HG03175 (cell line): ENCODE data around the gene MAP1LC3B2.

Experiments used
- ATAC-seq: cut with Tn5 transposase; IDR thresholded peaks from one replicate; pipeline ENCODE4 v1.9.1; 2021; ENCODE audit warnings: mild to moderate bottlenecking, moderate library complexity; ENCODE audit not compliant: unreplicated experiment

Gene MAP1LC3B2

DNA sequence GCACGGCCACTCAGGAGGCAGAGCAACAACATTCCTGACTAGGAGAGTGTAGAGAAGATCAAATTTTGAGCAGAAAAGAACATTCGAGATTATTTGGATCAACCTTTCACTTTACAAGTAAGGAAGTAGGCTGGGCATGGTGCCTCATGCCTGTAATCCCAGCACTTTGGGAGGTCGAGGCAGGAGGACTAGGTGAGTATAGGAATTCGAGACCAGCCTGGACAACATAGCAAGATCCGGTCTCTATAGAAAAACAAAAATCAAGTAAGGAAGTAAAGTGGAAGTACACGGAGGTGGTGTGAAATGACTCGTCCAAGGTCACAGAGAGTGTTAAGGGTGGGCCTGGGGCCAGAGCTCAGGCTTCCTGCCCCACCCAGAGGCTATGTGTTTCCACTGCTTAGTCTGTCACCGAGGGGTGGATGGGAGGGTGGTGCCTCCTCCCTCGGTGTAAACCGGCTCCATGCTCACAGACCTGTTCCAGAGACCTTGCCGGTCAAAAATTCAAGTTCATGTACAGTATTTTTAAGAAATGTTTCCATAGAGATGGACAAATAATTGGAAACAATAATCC lies 51.9 kb downstream of the MAP1LC3B2 start:
- ATAC-seq, result no peak

DNA sequence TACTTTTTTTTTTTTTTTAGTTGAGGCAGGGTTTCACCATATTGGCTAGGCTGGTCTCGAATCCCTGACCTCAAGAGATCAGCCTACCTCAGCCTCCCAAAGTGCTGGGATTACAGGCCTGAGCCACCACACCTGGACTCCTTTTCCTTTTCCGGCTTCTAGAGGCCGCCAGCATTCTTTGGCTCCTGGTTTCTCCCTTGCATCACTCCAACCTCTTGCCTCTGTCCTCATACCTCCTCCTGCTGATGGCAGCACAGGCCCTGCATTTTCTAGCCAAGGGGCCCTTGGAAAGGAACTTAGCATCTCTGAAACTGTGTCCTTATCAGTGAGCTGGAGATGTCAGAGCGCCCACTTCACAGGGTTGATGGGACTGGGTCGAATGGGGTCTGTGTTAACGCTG lies 53.3 kb downstream of the MAP1LC3B2 start:
- ATAC-seq, result no peak

DNA sequence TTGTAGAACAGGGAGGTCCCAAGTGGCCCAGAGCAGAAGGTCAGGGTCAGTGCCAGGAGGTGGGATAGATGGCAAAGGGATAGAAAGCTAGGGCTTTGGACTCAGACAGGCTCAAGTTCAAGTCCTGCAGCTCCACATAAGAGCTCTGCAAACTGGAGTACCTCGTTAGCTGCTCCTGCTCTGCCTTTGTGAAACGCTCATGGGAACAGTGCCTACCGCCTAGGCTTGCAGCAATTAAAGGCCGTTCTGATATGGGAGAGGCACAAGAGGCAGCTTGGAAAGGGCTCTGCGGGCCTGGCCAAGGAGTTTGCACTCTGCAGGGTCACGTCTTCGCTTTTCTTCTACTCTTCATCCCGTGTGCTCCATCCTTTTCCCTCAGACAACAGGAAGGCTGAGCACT lies 54.1 kb downstream of the MAP1LC3B2 start:
- ATAC-seq, result no peak

DNA sequence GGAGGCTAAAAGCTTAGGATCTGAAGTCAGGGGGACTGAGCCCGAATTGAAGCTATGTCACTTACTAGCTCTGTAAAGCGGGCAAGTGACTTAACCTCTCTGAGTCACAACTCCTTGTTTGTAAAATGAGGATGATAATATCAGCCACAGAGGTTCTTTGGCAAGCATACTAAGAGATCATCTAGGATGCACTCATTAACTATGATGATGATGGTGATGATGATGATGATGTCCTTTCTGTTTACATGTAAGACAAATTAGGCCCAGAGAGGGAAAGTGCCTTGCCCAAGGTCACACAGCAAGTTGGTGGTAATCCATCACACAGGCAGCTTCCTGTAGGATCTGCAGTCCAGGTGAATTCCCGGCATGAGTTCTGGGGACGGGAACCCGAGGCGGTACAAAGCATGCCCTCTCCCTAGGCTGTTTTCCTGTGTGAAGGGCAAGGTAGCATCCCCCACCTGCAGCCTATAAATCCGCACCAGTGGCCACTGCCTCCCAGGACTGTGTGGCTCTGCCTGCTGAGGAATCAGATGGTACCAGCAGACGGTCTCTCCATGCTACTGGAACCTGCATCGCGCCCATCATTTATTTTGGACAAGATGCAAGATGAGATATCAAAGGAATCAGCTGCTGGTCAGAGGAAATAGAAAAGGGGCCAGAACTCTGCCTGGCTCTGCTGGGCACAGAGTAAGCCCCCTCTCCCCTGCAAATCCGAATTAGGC lies 55.2 kb downstream of the MAP1LC3B2 start:
- ATAC-seq, result no peak

DNA sequence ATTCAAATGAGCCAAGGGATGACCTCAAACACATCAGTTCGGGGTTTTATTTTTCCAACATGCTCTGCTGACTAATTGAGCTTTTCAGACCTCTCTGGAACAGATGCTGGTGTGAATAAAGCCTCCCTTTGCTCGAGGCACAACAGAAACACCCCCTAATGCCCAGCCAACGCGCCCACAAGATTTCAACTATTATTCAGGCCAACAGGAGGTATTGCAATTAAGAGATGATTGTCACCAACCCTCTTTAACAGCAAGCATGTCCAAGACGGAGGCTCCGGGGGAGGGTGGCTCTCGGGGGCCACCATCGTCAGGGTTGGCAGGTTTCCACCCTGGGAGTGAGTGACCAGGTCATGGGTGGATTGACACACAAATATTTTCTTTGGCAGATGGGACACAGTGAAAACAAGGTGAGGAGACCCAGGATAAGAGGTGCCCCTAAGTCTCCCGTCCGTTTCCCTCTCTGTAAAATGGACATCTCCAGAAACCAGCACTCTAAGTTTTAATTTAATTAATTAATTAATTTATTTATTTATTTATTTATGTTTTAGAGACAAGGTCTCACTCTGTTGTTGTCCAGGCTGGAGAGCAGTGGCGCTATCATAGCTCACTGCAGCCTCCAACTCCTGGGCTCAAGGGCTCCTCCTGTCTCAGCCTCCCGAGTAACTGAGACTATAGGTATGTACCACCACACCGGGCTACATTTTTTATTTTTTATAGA lies 56.1 kb downstream of the MAP1LC3B2 start:
- no peak for ATAC-seq

DNA sequence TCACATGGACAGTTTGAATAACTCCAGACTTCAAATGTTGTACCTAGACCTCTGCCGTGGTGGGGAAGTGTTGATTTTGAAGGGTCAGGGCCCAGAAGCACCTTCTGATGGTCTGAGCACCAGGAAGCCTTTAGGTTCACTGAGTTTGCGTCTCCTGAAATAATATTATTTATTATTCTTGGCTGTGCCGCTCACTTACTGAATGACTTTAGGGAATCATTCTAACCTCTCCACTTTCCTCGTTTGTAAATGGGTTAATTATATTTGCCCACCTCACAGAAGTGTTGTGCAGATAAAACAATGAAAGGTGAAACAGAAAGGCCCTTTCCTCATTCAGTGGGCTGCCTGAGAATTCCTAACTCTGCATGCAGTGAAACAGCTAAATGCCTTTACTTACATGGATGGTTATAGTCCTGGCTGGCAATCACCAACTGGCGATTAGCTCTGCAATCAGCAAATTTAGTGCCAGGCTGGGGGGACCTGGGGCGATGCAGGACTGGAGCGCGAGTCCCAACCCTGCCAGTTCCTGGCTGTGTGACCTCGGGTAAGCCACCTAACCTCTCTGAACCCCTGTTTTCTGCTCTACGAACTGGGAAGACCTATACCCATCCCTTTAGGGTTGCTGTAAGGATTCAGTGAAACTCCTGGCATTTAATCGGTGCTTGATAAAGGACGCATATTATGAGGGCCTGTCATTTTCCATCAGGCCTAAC lies 57.5 kb downstream of the MAP1LC3B2 start:
- ATAC-seq, result no peak

DNA sequence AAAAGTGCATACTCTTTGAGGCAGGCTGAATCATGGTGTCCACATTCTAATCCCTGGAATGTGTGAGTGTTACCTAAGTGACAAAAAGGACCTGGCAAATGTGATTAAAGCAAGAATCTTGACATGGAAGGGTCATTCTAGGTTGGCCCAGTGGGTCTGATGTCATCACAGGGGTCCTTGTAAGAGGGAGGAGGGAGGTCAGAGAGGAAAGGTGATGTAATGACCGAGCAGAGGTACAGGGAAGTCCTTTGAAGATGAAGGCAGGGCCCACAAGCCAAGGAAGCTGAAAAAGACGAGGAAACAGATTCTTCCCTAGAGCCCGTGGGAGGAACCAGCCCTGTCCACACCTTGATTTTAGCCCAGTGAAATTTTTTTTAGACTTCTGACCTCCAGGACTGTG lies 60.1 kb downstream of the MAP1LC3B2 start:
- no peak for ATAC-seq

DNA sequence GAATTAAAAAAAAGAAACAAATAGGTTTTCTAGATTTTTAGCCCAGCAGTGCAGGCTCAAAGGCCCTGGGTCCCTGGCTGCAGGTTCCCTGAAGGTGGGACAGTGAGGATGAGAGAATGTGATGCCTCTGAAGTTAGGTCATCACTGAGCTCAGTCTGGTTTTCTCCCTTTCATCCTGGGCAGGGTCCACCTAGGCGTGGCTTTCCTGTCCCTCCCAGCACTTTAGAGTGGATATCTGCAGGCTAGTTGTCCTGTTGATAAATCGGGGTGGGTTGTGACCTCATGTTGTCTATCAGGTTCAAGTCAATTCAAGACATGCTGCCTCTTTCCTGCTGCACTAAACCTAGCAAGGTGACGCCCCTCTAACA lies 60.9 kb downstream of the MAP1LC3B2 start:
- ATAC-seq, result no peak

DNA sequence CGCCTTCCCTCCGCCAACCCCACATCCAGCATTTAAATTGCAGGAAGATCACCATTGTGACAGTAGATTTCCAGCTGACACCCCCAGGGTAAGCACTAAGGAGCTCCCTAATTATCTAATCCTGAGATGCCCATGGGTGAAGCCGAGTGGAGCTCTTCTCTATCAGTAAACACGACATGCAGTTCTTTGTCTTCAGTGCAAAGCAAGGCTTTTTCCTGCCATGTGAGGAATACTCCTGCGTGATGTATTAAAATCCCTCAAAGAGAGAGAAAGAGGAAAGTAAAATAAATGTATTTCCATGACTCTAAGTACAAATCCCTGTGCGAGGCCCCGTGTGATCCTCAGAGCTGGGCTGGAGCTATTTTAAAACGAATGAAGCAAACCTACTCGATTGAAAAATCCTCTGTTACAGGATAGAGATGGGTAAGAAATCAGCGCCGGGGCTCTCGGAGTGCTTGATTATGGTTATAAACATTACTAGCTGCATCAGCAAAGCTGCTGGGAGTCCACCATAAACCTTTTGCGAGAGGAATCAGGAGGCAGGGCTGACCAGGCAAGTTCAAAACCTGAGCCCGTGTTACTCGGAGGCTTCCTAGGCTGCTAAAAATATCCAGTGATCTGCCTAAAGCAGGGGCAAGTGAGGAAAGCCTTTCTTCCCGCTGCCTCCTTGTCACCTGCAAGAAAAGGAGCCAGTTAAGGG lies 61.5 kb downstream of the MAP1LC3B2 start:
- ATAC-seq, result no peak

DNA sequence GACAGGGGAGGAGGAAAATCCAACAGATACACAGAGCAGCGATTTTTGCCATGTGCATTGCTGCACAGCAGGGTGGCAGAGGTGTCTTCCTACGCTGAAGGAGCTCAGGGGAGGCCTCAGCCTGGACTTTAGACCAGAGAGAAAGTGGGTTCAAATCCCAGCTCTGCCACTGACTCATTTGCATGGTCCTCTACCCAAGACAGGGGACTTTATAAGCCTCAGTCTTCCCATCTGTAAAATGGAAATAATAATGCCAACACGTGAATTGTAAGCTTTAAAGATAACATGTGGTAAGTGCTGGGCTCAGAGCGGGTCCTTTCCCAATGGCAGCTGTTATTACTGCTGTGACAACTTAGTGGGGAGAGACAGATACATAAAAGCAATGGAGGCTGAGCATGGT lies 62.0 kb downstream of the MAP1LC3B2 start:
- no peak for ATAC-seq

DNA sequence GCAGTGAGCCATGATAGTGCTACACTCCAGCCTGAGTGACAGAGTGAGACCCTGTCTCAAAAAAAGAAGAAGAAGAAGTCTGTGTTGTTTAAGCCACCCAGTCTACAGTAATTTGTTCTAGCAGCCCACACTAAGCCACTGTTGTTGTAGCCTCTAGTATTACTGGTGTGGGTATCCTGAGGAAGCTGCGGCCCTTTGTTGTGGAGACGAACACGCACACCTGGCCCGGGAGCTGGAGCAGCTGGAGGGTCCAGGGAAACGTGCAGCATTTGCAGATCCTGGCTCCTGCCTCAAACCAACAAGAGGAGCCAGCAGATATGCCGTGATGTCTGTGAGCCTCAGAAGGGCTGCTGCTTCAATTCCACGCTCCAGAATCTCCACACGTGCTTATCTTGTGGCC lies 65.3 kb downstream of the MAP1LC3B2 start:
- ATAC-seq, result no peak

DNA sequence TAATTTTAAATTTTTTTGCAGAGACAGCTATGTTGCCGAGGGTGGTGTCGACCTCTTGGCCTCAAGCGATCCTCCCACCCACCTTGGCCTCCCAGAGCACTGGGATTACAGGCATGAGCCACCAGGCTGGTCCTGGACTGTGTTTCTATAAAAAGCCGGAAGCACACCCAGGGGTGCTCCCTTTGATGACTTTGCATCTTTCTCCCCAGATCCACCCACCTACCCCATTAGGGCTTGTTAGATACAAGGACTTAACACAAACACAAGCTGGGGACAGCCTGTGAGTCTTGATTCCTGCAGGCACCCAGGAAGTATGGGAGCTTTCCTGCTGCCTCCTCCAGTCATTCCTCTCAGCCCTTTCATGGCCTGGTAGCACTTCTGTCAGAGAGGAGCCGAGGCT lies 67.0 kb downstream of the MAP1LC3B2 start:
- ATAC-seq, result no peak
